ENCODE measurements around the gene AKR1B15. TPM values are rescaled to one million over a fixed set of nuclear protein-coding genes. Genes with fewer than 3 reads are reported as not detected.
A peak's percentile ranks its signal among the peaks of the same experiment; 100 is the strongest.
"Not testable (repeated sequence)": the region's sequence is repeated elsewhere in the genome, so short reads cannot be mapped to it uniquely, and the experiment has no call there.

AKR1B15 gene
- total and polyA plus RNA-seq, 2 experiments from 2014 or later, result not detected

- TF ChIP-seq EZH2phosphoT487 (IDR thresholded peaks at IDR 0.05; ENCODE audit: unreplicated experiment) (no peak), ETS1 (IDR thresholded peaks at IDR 0.05) (no peak), REST (IDR thresholded peaks at IDR 0.05; ENCODE audit: unreplicated experiment) (no peak)
Measured at GRCh38 chr7:134539380-134540004, 9.4 kb upstream of the AKR1B15 start (continued).

- H3K27ac Mint-ChIP-seq; H3K27me3 ChIP-seq (ENCODE audit: insufficient read depth); H3K36me3 Mint-ChIP-seq (ENCODE audit: low read depth); H3F3A ChIP-seq (replicated peaks; ENCODE audit: low read depth); H4K20me1 ChIP-seq (replicated peaks; ENCODE audit: insufficient read depth); H3K9me2 ChIP-seq (ENCODE audit: insufficient read depth); H3K4me3 Mint-ChIP-seq; H3K79me2 ChIP-seq (replicated peaks; ENCODE audit: insufficient read depth); H3K4me3 ChIP-seq; H3K27ac ChIP-seq (ENCODE audit: low read depth); H3K9me3 Mint-ChIP-seq; ATAC-seq; H3K36me3 ChIP-seq (ENCODE audit: insufficient read depth); H3K27me3 Mint-ChIP-seq (ENCODE audit: insufficient read depth, low read depth, poor library complexity); H2AFZ ChIP-seq: not testable (repeated sequence)
- peak; percentile 23 for DNase-seq (ENCODE audit: low spot score)
- H3K4me1 ChIP-seq (ENCODE audit: insufficient read depth), result peaks cover 16% of the 10 kb centered on the region
- peak overlapping the region; percentile 38; the same call in 1 of the 2 replicates for H3K4me2 ChIP-seq
- peaks cover 17% of the 10 kb centered on the region for H3K4me1 Mint-ChIP-seq
Measured at GRCh38 chr7:134541501-134542194, 7.3 kb upstream of the AKR1B15 start.

- Histone ChIP-seq H3K27me3 (ENCODE audit: insufficient read depth) (no peaks in the 10 kb centered on the region), H4K20me1 (replicated peaks; ENCODE audit: insufficient read depth) (no peaks in the 10 kb centered on the region), H3K36me3 (ENCODE audit: insufficient read depth) (no peaks in the 10 kb centered on the region; the same call in 1 of the 2 replicates), H3K4me1 (ENCODE audit: insufficient read depth) (peaks cover 21% of the 10 kb centered on the region), H3K79me2 (replicated peaks; ENCODE audit: insufficient read depth) (no peaks in the 10 kb centered on the region), H3K4me2 (no peak overlapping the region), H3K4me3 (no peak overlapping the region), H3K27ac (ENCODE audit: low read depth) (no peak overlapping the region), H2AFZ (no peak overlapping the region), H3F3A (replicated peaks; ENCODE audit: low read depth) (no peaks in the 10 kb centered on the region), H3K9me2 (ENCODE audit: insufficient read depth) (peaks cover 4% of the 10 kb centered on the region)
- peak; percentile 18 for DNase-seq (ENCODE audit: low spot score)
- Mint-ChIP-seq H3K4me3 (no peak overlapping the region), H3K27ac (no peak overlapping the region), H3K36me3 (ENCODE audit: low read depth) (no peaks in the 10 kb centered on the region), H3K9me3 (no peaks in the 10 kb centered on the region; the same call in 2 of the 3 replicates), H3K4me1 (peaks cover 24% of the 10 kb centered on the region), H3K27me3 (ENCODE audit: insufficient read depth, low read depth, poor library complexity) (peaks cover 4% of the 10 kb centered on the region)
- ATAC-seq, result 0 out of 3 replicates have a peak, but pooled peaks have one; percentile 18
- TF ChIP-seq CREB1 (CRISPR knock-in tag; IDR thresholded peaks at IDR 0.05; ENCODE audit: low read depth), result no peak
- TF ChIP-seq EZH2phosphoT487 (IDR thresholded peaks at IDR 0.05; ENCODE audit: unreplicated experiment), result no peak
- TF ChIP-seq ZNF462 (CRISPR knock-in tag; IDR thresholded peaks at IDR 0.05), result no peak
Measured at GRCh38 chr7:134542195-134542771, 6.6 kb upstream of the AKR1B15 start.
